ENCODE measurements around the gene RECQL5.

The RECQL5 gene

GRCh38 chr17:75697651-75698291, 30.8 kb upstream of the RECQL5 start:
- Histone ChIP-seq H3K9ac (ENCODE audit: low read length in 5 of 5) (no peak overlapping the region), H3K9me3 (ENCODE audit: control insufficient read depth in 5 of 5, low read length in 5 of 5) (no peaks in the 10 kb centered on the region), H3K4me1 (ENCODE audit: control insufficient read depth in 5 of 5, insufficient read depth in 5 of 5, low read length in 5 of 5) (peaks cover 3 to 64% (median 47%) of the 10 kb centered on the region in 5 donors), H3K4me3 (ENCODE audit: low read depth in 1 of 5, low read length in 5 of 5) (no peak overlapping the region), H3K36me3 (ENCODE audit: control insufficient read depth in 5 of 5, insufficient read depth in 5 of 5, low read length in 5 of 5) (peaks cover 0 to 92% (median 62%) of the 10 kb centered on the region in 5 donors), H3K27ac (ENCODE audit: low read depth, low read length) (no peak overlapping the region), H3K27me3 (ENCODE audit: control insufficient read depth in 5 of 5, insufficient read depth in 4 of 5, low read length in 5 of 5) (no peaks in the 10 kb centered on the region)

- H3K27ac ChIP-seq (ENCODE audit: low read depth, low read length) = no peak overlapping the region
- H3K27me3 ChIP-seq (ENCODE audit: control insufficient read depth in 5 of 5, insufficient read depth in 4 of 5, low read length in 5 of 5) = no peaks in the 10 kb centered on the region
- H3K4me3 ChIP-seq (ENCODE audit: low read depth in 1 of 5, low read length in 5 of 5) = no peak overlapping the region
- H3K4me1 ChIP-seq (ENCODE audit: control insufficient read depth in 5 of 5, insufficient read depth in 5 of 5, low read length in 5 of 5) = peaks cover 3 to 75% (median 53%) of the 10 kb centered on the region in 5 donors
- H3K9ac ChIP-seq (ENCODE audit: low read length in 5 of 5) = no peak overlapping the region
- peaks cover 0 to 91% (median 49%) of the 10 kb centered on the region in 5 donors for H3K36me3 ChIP-seq (ENCODE audit: control insufficient read depth in 5 of 5, insufficient read depth in 5 of 5, low read length in 5 of 5)
- H3K9me3 ChIP-seq (ENCODE audit: control insufficient read depth in 5 of 5, low read length in 5 of 5) = no peaks in the 10 kb centered on the region
These were observed 28.9 kb upstream of the RECQL5 start for GRCh38 chr17:75695830-75696271.

- Histone ChIP-seq H3K9me3 (ENCODE audit: control insufficient read depth in 5 of 5, low read length in 5 of 5) (no peaks in the 10 kb centered on the region), H3K27me3 (ENCODE audit: control insufficient read depth in 5 of 5, insufficient read depth in 4 of 5, low read length in 5 of 5) (no peaks in the 10 kb centered on the region), H3K4me1 (ENCODE audit: control insufficient read depth in 5 of 5, insufficient read depth in 5 of 5, low read length in 5 of 5) (peaks cover 3 to 74% (median 53%) of the 10 kb centered on the region in 5 donors), H3K27ac (ENCODE audit: low read depth, low read length) (no peak overlapping the region), H3K36me3 (ENCODE audit: control insufficient read depth in 5 of 5, insufficient read depth in 5 of 5, low read length in 5 of 5) (peaks cover 0 to 90% (median 43%) of the 10 kb centered on the region in 5 donors), H3K4me3 (ENCODE audit: low read depth in 1 of 5, low read length in 5 of 5) (peak overlapping the region in 1 of 5 donors; percentile 3), H3K9ac (ENCODE audit: low read length in 5 of 5) (no peak overlapping the region)
These were observed 28.3 kb upstream of the RECQL5 start for GRCh38 chr17:75695141-75695829.

- H3K27me3 ChIP-seq (ENCODE audit: control insufficient read depth in 5 of 5, insufficient read depth in 4 of 5, low read length in 5 of 5) = no peaks in the 10 kb centered on the region
- no peaks in the 10 kb centered on the region for H3K9me3 ChIP-seq (ENCODE audit: control insufficient read depth in 5 of 5, low read length in 5 of 5)
- peaks cover 3 to 68% (median 53%) of the 10 kb centered on the region in 5 donors for H3K4me1 ChIP-seq (ENCODE audit: control insufficient read depth in 5 of 5, insufficient read depth in 5 of 5, low read length in 5 of 5)
- H3K36me3 ChIP-seq (ENCODE audit: control insufficient read depth in 5 of 5, insufficient read depth in 5 of 5, low read length in 5 of 5) = peaks cover 0 to 83% (median 36%) of the 10 kb centered on the region in 5 donors
- H3K4me3 ChIP-seq (ENCODE audit: low read depth in 1 of 5, low read length in 5 of 5) = no peak overlapping the region
- peak overlapping the region; percentile 62 for H3K27ac ChIP-seq (ENCODE audit: low read depth, low read length)
- no peak overlapping the region for H3K9ac ChIP-seq (ENCODE audit: low read length in 5 of 5)
These were observed 27.6 kb upstream of the RECQL5 start for GRCh38 chr17:75694536-75694935.

GRCh38 chr17:75693500-75694481, 26.8 kb upstream of the RECQL5 start:
- H3K9ac ChIP-seq (ENCODE audit: low read length in 5 of 5) = no peak overlapping the region
- no peak overlapping the region for H3K4me3 ChIP-seq (ENCODE audit: low read depth in 1 of 5, low read length in 5 of 5)
- H3K9me3 ChIP-seq (ENCODE audit: control insufficient read depth in 5 of 5, low read length in 5 of 5) = no peaks in the 10 kb centered on the region
- peaks cover 4 to 74% (median 56%) of the 10 kb centered on the region in 5 donors for H3K4me1 ChIP-seq (ENCODE audit: control insufficient read depth in 5 of 5, insufficient read depth in 5 of 5, low read length in 5 of 5)
- peak overlapping the region; percentile 62 for H3K27ac ChIP-seq (ENCODE audit: low read depth, low read length)
- H3K36me3 ChIP-seq (ENCODE audit: control insufficient read depth in 5 of 5, insufficient read depth in 5 of 5, low read length in 5 of 5) = peaks cover 0 to 80% (median 35%) of the 10 kb centered on the region in 5 donors
- H3K27me3 ChIP-seq (ENCODE audit: control insufficient read depth in 5 of 5, insufficient read depth in 4 of 5, low read length in 5 of 5) = no peaks in the 10 kb centered on the region

GRCh38 chr17:75692976-75693375, 26.0 kb upstream of the RECQL5 start:
- H3K27ac ChIP-seq (ENCODE audit: low read depth, low read length) = no peak overlapping the region
- peaks cover 0 to 72% (median 33%) of the 10 kb centered on the region in 5 donors for H3K36me3 ChIP-seq (ENCODE audit: control insufficient read depth in 5 of 5, insufficient read depth in 5 of 5, low read length in 5 of 5)
- no peak overlapping the region for H3K4me3 ChIP-seq (ENCODE audit: low read depth in 1 of 5, low read length in 5 of 5)
- H3K9me3 ChIP-seq (ENCODE audit: control insufficient read depth in 5 of 5, low read length in 5 of 5) = no peaks in the 10 kb centered on the region
- H3K4me1 ChIP-seq (ENCODE audit: control insufficient read depth in 5 of 5, insufficient read depth in 5 of 5, low read length in 5 of 5) = peaks cover 9 to 81% (median 65%) of the 10 kb centered on the region in 5 donors
- no peak overlapping the region for H3K9ac ChIP-seq (ENCODE audit: low read length in 5 of 5)
- no peaks in the 10 kb centered on the region for H3K27me3 ChIP-seq (ENCODE audit: control insufficient read depth in 5 of 5, insufficient read depth in 4 of 5, low read length in 5 of 5)

GRCh38 chr17:75691801-75692626, 25.1 kb upstream of the RECQL5 start:
- H3K9me3 ChIP-seq (ENCODE audit: control insufficient read depth in 5 of 5, low read length in 5 of 5) = no peaks in the 10 kb centered on the region
- H3K27me3 ChIP-seq (ENCODE audit: control insufficient read depth in 5 of 5, insufficient read depth in 4 of 5, low read length in 5 of 5) = no peaks in the 10 kb centered on the region
- peaks cover 6 to 78% (median 58%) of the 10 kb centered on the region in 5 donors for H3K4me1 ChIP-seq (ENCODE audit: control insufficient read depth in 5 of 5, insufficient read depth in 5 of 5, low read length in 5 of 5)
- no peak overlapping the region for H3K27ac ChIP-seq (ENCODE audit: low read depth, low read length)
- H3K4me3 ChIP-seq (ENCODE audit: low read depth in 1 of 5, low read length in 5 of 5) = no peak overlapping the region
- no peak overlapping the region for H3K9ac ChIP-seq (ENCODE audit: low read length in 5 of 5)
- H3K36me3 ChIP-seq (ENCODE audit: control insufficient read depth in 5 of 5, insufficient read depth in 5 of 5, low read length in 5 of 5) = peaks cover 0 to 62% (median 29%) of the 10 kb centered on the region in 5 donors

- Histone ChIP-seq H3K9ac (ENCODE audit: low read length in 5 of 5) (no peak overlapping the region), H3K27ac (ENCODE audit: low read depth, low read length) (no peak overlapping the region), H3K36me3 (ENCODE audit: control insufficient read depth in 5 of 5, insufficient read depth in 5 of 5, low read length in 5 of 5) (peaks cover 0 to 59% (median 29%) of the 10 kb centered on the region in 5 donors), H3K9me3 (ENCODE audit: control insufficient read depth in 5 of 5, low read length in 5 of 5) (no peaks in the 10 kb centered on the region), H3K4me3 (ENCODE audit: low read depth in 1 of 5, low read length in 5 of 5) (no peak overlapping the region), H3K4me1 (ENCODE audit: control insufficient read depth in 5 of 5, insufficient read depth in 5 of 5, low read length in 5 of 5) (peaks cover 9 to 73% (median 59%) of the 10 kb centered on the region in 5 donors), H3K27me3 (ENCODE audit: control insufficient read depth in 5 of 5, insufficient read depth in 4 of 5, low read length in 5 of 5) (no peaks in the 10 kb centered on the region)
These were observed 24.4 kb upstream of the RECQL5 start for GRCh38 chr17:75691371-75691791.

GRCh38 chr17:75689441-75689873, 22.5 kb upstream of the RECQL5 start:
- peak overlapping the region in 1 of 5 donors; percentile 48 for H3K9ac ChIP-seq (ENCODE audit: low read length in 5 of 5)
- peaks cover 9 to 73% (median 61%) of the 10 kb centered on the region in 5 donors for H3K4me1 ChIP-seq (ENCODE audit: control insufficient read depth in 5 of 5, insufficient read depth in 5 of 5, low read length in 5 of 5)
- no peak overlapping the region for H3K27ac ChIP-seq (ENCODE audit: low read depth, low read length)

More at GRCh38 chr17:75689441-75689873, 22.5 kb upstream of the RECQL5 start:
- Histone ChIP-seq H3K4me3 (ENCODE audit: low read depth in 1 of 5, low read length in 5 of 5) (no peak overlapping the region), H3K9me3 (ENCODE audit: control insufficient read depth in 5 of 5, low read length in 5 of 5) (no peaks in the 10 kb centered on the region), H3K36me3 (ENCODE audit: control insufficient read depth in 5 of 5, insufficient read depth in 5 of 5, low read length in 5 of 5) (peaks cover 0 to 48% (median 19%) of the 10 kb centered on the region in 5 donors), H3K27me3 (ENCODE audit: control insufficient read depth in 5 of 5, insufficient read depth in 4 of 5, low read length in 5 of 5) (no peaks in the 10 kb centered on the region)

Data from subcutaneous abdominal adipose tissue (tissue), 5 donors.